Hepatocyte (in vitro differentiated cells): ENCODE measurements around the gene LRRC1. TPM values are rescaled to one million over a fixed set of nuclear protein-coding genes. Genes with fewer than 3 reads are reported as not detected.
A peak's percentile ranks its signal among the peaks of the same experiment; 100 is the strongest.

ENCODE experiments used
- DNase-seq: peaks from one replicate; pipeline ENCODE4 v3.0.0-alpha.2; 2016; ENCODE audit warnings: low spot score
- H2AFZ ChIP-seq: fragments of 200-600 bp; sonication (generic); 2 replicates; pipeline ENCODE4 v1.6.0; 2016; ENCODE audit warnings: antibody characterized with exemption, mild to moderate bottlenecking
- H3K27ac ChIP-seq: fragments of 200-600 bp; sonication (generic); 2 replicates; pipeline ENCODE4 v1.5.1; 2016; ENCODE audit warnings: mild to moderate bottlenecking
- H3K27me3 ChIP-seq: fragments of 200-600 bp; sonication (generic); 2 replicates; pipeline ENCODE4 v1.6.1; 2016
- H3K36me3 ChIP-seq: fragments of 200-600 bp; sonication (generic); replicated peaks from 2 replicates; pipeline ENCODE4 v1.5.1; 2016; ENCODE audit warnings: low read depth; ENCODE audit not compliant: insufficient read depth
- H3K4me1 ChIP-seq: fragments of 200-600 bp; sonication (generic); 2 replicates; pipeline ENCODE4 v1.5.1; 2016; ENCODE audit warnings: mild to moderate bottlenecking, moderate library complexity; ENCODE audit not compliant: insufficient read depth
- H3K4me2 ChIP-seq: fragments of 200-600 bp; sonication (generic); 2 replicates; pipeline ENCODE4 v1.6.0; 2016
- H3K4me3 ChIP-seq: fragments of 200-600 bp; sonication (generic); 2 replicates; pipeline ENCODE4 v1.5.1; 2016; ENCODE audit warnings: mild to moderate bottlenecking
- H3K79me2 ChIP-seq: fragments of 200-600 bp; sonication (generic); 2 replicates; pipeline ENCODE4 v1.6.0; 2017; ENCODE audit warnings: mild to moderate bottlenecking
- H3K9me2 ChIP-seq: fragments of 200-600 bp; sonication (generic); replicated peaks from 2 replicates; pipeline ENCODE4 v1.6.0; 2017; ENCODE audit warnings: mild to moderate bottlenecking; ENCODE audit not compliant: insufficient read depth
- H3K9me3 ChIP-seq: fragments of 200-600 bp; sonication (generic); 2 replicates; pipeline ENCODE4 v1.5.1; 2016; ENCODE audit warnings: low read depth, mild to moderate bottlenecking
- H4K20me1 ChIP-seq: fragments of 200-600 bp; sonication (generic); 2 replicates; pipeline ENCODE4 v1.6.0; 2016; ENCODE audit warnings: mild to moderate bottlenecking; ENCODE audit not compliant: insufficient read depth, poor library complexity, severe bottlenecking
- CTCF ChIP-seq: fragments of 200-600 bp; sonication (generic); IDR thresholded peaks from 2 replicates; pipeline ENCODE4 v1.5.1; 2016; ENCODE audit warnings: antibody characterized with exemption, mild to moderate bottlenecking; ENCODE audit not compliant: poor library complexity
- EZH2 ChIP-seq: fragments of 200-600 bp; sonication (generic); IDR thresholded peaks from 2 replicates; pipeline ENCODE4 v1.6.1; 2016; ENCODE audit warnings: antibody characterized with exemption, mild to moderate bottlenecking, borderline replicate concordance
- EZH2phosphoT487 ChIP-seq: fragments of 200-600 bp; sonication (generic); IDR thresholded peaks from one replicate; pipeline ENCODE4 v1.6.1; 2018; ENCODE audit warnings: antibody characterized with exemption, mild to moderate bottlenecking, low read depth, moderate library complexity; ENCODE audit not compliant: unreplicated experiment, severe bottlenecking
- WGBS: methylation state at CpG from one replicate; pipeline ENCODE4 v1.1.6; 2016; ENCODE audit warnings: low lambda C conversion rate; ENCODE audit errors: missing lambda C conversion rate; 5-methylcytosine and 5-hydroxymethylcytosine counted together
- polyA plus RNA-seq: library from polyadenylated mRNA; unstranded; fragments of >200 nt; fragmentation: Nextera tagmentation; extraction: Ambion mirVana; gene quantifications from 2 replicates; pipeline ENCODE4 v1.2.1, GENCODE V29; 2016
- total RNA-seq: library from RNA; depleted of rRNA; stranded (reverse); fragments of >200 nt; gene quantifications from 2 replicates; pipeline ENCODE4 v1.2.3, GENCODE V29; 2014

The LRRC1 gene
- total and polyA plus RNA-seq, 2 experiments from 2014 or later: 54.3 to 61.4 TPM

- TF ChIP-seq EZH2: no peak
- TF ChIP-seq CTCF: no peak
- no peak for TF ChIP-seq EZH2phosphoT487
- H3K27ac ChIP-seq: peak overlapping the region; percentile 73
- H4K20me1 ChIP-seq: no peaks in the 10 kb centered on the region
- 80% methylated on average over 5 of the region's 5 CpGs for WGBS
- H3K27me3 ChIP-seq: no peaks in the 10 kb centered on the region
- no peaks in the 10 kb centered on the region for H3K36me3 ChIP-seq
- peaks cover 9% of the 10 kb centered on the region for H3K4me1 ChIP-seq
- peak overlapping the region; percentile 4 for H3K4me2 ChIP-seq
- H2AFZ ChIP-seq: no peak overlapping the region
- H3K9me3 ChIP-seq: no peaks in the 10 kb centered on the region
- no peak overlapping the region for H3K4me3 ChIP-seq
- DNase-seq: peak; percentile 45
- H3K79me2 ChIP-seq: peaks cover 94% of the 10 kb centered on the region
- H3K9me2 ChIP-seq: no peaks in the 10 kb centered on the region
These were observed 60.2 kb downstream of the LRRC1 start for GRCh38 chr6:53854843-53855567.

GRCh38 chr6:53855940-53856339 is 61.1 kb downstream of the LRRC1 start:
- H3K79me2 ChIP-seq: peaks cover 93% of the 10 kb centered on the region
- no peak for TF ChIP-seq CTCF
- TF ChIP-seq EZH2: no peak
- H3K4me3 ChIP-seq: no peak overlapping the region
- H2AFZ ChIP-seq: no peak overlapping the region
- peaks cover 9% of the 10 kb centered on the region for H3K4me1 ChIP-seq
- H4K20me1 ChIP-seq: no peaks in the 10 kb centered on the region
- H3K9me3 ChIP-seq: no peaks in the 10 kb centered on the region
- DNase-seq: no peak
- no peaks in the 10 kb centered on the region for H3K9me2 ChIP-seq
- H3K36me3 ChIP-seq: no peaks in the 10 kb centered on the region
- H3K27ac ChIP-seq: peak overlapping the region; percentile 73
- WGBS: 89% methylated on average over 2 of the region's 2 CpGs
- H3K27me3 ChIP-seq: no peaks in the 10 kb centered on the region
- no peak overlapping the region for H3K4me2 ChIP-seq

- 78% methylated on average over 8 of the region's 8 CpGs for WGBS
- DNase-seq: no peak
- H3K27ac ChIP-seq: no peak overlapping the region
- no peak for TF ChIP-seq CTCF
- TF ChIP-seq EZH2phosphoT487: no peak
- no peak for TF ChIP-seq EZH2
- H3K4me3 ChIP-seq: no peak overlapping the region
- no peaks in the 10 kb centered on the region for H4K20me1 ChIP-seq
- no peaks in the 10 kb centered on the region for H3K9me2 ChIP-seq
- no peak overlapping the region for H3K4me2 ChIP-seq
- no peaks in the 10 kb centered on the region for H3K36me3 ChIP-seq
- H3K4me1 ChIP-seq: peaks cover 14% of the 10 kb centered on the region
- no peaks in the 10 kb centered on the region for H3K27me3 ChIP-seq
- peaks cover 93% of the 10 kb centered on the region for H3K79me2 ChIP-seq
- no peak overlapping the region for H2AFZ ChIP-seq
- H3K9me3 ChIP-seq: no peaks in the 10 kb centered on the region
These were observed 62.7 kb downstream of the LRRC1 start for GRCh38 chr6:53857318-53858094.
